ENCODE measurements around the gene ACCSL. TPM values are rescaled to one million over a fixed set of nuclear protein-coding genes. Genes with fewer than 3 reads are reported as not detected.

The ACCSL gene
- total RNA-seq, 1 experiment from 2014 or later = 1.5 TPM

Other genes with a start within 250 kb of the ACCSL start
- gene ALKBH3, start 167.2 kb upstream of the ACCSL start, total RNA-seq (2014; rRNA removed; shearing (Covaris generic)) = 58.0 and 65.6 TPM in 2 replicates
- 112 and 149 TPM in 2 replicates for gene C11orf96, start 105.3 kb upstream of the ACCSL start, total RNA-seq (2014; rRNA removed; shearing (Covaris generic))
- gene ACCS, start 18.3 kb downstream of the ACCSL start, total RNA-seq (2014; rRNA removed; shearing (Covaris generic)) = 5.1 and 7.2 TPM in 2 replicates
- 98.9 and 114 TPM in 2 replicates for gene EXT2, start 47.7 kb downstream of the ACCSL start, total RNA-seq (2014; rRNA removed; shearing (Covaris generic))